HEK293T (cell line): Measurements from ENCODE around the gene TMCC2.

Experiments
- CTCF ChIA-PET: fragments of 350-600 bp; formaldehyde crosslinking; extraction: SDS; loops from one replicate; lab custom pipeline; 2021; ENCODE audit warnings: antibody characterized with exemption, inconsistent platforms; lab: Yijun Ruan, JAX
- POLR2A ChIA-PET: fragments of 350-600 bp; formaldehyde crosslinking; extraction: SDS; loops from one replicate; lab custom pipeline; 2020; ENCODE audit warnings: antibody characterized with exemption, inconsistent platforms; lab: Yijun Ruan, JAX
- DNase-seq: peaks from one replicate; pipeline ENCODE4 v3.0.0; 2012; ENCODE audit warnings: mixed read lengths; ENCODE audit errors: extremely low spot score
- ARNT ChIP-seq: fragments of 450-650 bp; IDR thresholded peaks from 2 replicates; pipeline ENCODE4 v1.6.1; 2017; ENCODE audit warnings: mild to moderate bottlenecking
- BHLHE40 ChIP-seq: fragments of 450-650 bp; IDR thresholded peaks from 2 replicates; pipeline ENCODE4 v1.6.1; 2016; ENCODE audit warnings: mild to moderate bottlenecking, moderate library complexity, borderline replicate concordance
- CTBP1 ChIP-seq: fragments of 450-650 bp; IDR thresholded peaks from 2 replicates; pipeline ENCODE4 v1.6.1; 2016; ENCODE audit warnings: borderline replicate concordance
- ELF4 ChIP-seq: fragments of 450-650 bp; IDR thresholded peaks from 2 replicates; pipeline ENCODE4 v1.6.1; 2017; ENCODE audit warnings: antibody characterized with exemption
- FOXA1 ChIP-seq: fragments of 450-650 bp; IDR thresholded peaks from 2 replicates; pipeline ENCODE4 v1.6.1; 2016; ENCODE audit warnings: mild to moderate bottlenecking
- FOXK2 ChIP-seq: fragments of 450-650 bp; IDR thresholded peaks from 2 replicates; pipeline ENCODE4 v1.6.1; 2016; ENCODE audit warnings: mild to moderate bottlenecking
- FOXM1 ChIP-seq: fragments of 450-650 bp; IDR thresholded peaks from 2 replicates; pipeline ENCODE4 v1.6.1; 2017; ENCODE audit warnings: mild to moderate bottlenecking, borderline replicate concordance
- HDGF ChIP-seq: fragments of 450-650 bp; IDR thresholded peaks from 2 replicates; pipeline ENCODE4 v1.6.1; 2017; ENCODE audit warnings: antibody characterized with exemption, borderline replicate concordance
- L3MBTL2 ChIP-seq: fragments of 450-650 bp; conservative IDR thresholded peaks from 2 replicates; pipeline ENCODE4 v1.6.1; 2016; ENCODE audit warnings: mild to moderate bottlenecking
- LEF1 ChIP-seq: fragments of 450-650 bp; IDR thresholded peaks from 2 replicates; pipeline ENCODE4 v1.6.1; 2017; ENCODE audit warnings: mild to moderate bottlenecking, borderline replicate concordance
- NFRKB ChIP-seq: fragments of 450-650 bp; IDR thresholded peaks from 2 replicates; pipeline ENCODE4 v1.6.1; 2016; ENCODE audit warnings: mild to moderate bottlenecking, moderate library complexity
- SP1 ChIP-seq: fragments of 450-650 bp; IDR thresholded peaks from 2 replicates; pipeline ENCODE4 v1.6.1; 2017
- SUZ12 ChIP-seq: fragments of 450-650 bp; IDR thresholded peaks from 2 replicates; pipeline ENCODE4 v1.6.1; 2016; ENCODE audit warnings: mild to moderate bottlenecking
- TARDBP ChIP-seq: fragments of 450-650 bp; IDR thresholded peaks from 2 replicates; pipeline ENCODE4 v1.6.1; 2016
- ZNF384 ChIP-seq: fragments of 450-650 bp; IDR thresholded peaks from 2 replicates; pipeline ENCODE4 v1.6.1; 2016
- TF ChIP-seq, protein P1 (sequence below): fragments of 450-650 bp; IDR thresholded peaks from 2 replicates; pipeline ENCODE4 v1.6.1; 2016

The TMCC2 gene

DNA sequence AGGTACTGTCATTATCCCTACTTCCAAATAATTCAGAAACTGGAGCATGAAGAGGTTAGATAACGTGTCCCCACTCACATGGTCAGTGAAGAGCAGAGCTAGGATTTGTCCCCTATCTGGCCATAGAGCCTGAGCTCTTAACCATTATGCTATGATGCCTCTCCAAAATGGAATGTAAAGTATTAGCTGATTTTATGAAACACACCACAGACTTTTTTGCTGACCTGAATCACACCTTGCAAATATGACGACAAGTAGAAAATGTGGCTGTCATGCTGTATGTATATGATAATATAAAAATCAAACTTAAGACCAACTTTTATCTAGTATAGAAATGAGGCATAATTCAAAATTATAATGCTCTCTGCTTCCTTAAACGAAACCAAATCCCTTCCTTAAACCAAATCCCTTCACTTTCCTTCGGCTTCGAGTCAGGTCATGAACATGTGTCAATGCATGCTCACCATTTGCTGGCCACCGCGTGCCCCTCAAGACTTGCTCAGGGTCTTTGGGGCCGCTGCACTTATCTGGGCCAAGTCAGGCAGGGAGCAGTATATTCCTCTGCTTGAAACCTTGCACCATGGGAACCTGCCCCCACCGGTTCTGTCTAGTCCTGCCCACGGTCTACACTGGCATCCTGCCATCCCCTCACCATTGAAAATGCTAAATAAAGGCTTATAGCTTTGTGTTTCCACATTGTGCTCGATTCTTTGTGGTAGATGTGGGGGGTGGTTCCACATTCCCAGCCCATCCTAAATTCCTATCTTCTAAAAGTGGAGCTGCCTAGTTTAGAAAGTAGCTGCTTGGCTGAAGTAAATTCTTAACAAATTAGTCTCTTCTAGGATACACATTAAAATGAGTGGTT is 1.6 kb upstream of the TMCC2 start:
- POLR2A ChIA-PET = no interaction called here
- CTCF ChIA-PET = no interaction called here
- no peak for DNase-seq
- TF ChIP-seq ARNT (no peak), FOXK2 (no peak), HDGF (no peak), ZNF384 (no peak), FOXM1 (no peak), BHLHE40 (no peak), SUZ12 (no peak), LEF1 (no peak), CTBP1 (no peak), ELF4 (no peak), NFRKB (no peak), SP1 (no peak), FOXA1 (no peak), TARDBP (no peak), L3MBTL2 (no peak)
- TF ChIP-seq, protein P1, sequence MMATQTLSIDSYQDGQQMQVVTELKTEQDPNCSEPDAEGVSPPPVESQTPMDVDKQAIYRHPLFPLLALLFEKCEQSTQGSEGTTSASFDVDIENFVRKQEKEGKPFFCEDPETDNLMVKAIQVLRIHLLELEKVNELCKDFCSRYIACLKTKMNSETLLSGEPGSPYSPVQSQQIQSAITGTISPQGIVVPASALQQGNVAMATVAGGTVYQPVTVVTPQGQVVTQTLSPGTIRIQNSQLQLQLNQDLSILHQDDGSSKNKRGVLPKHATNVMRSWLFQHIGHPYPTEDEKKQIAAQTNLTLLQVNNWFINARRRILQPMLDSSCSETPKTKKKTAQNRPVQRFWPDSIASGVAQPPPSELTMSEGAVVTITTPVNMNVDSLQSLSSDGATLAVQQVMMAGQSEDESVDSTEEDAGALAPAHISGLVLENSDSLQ = no peak

DNA sequence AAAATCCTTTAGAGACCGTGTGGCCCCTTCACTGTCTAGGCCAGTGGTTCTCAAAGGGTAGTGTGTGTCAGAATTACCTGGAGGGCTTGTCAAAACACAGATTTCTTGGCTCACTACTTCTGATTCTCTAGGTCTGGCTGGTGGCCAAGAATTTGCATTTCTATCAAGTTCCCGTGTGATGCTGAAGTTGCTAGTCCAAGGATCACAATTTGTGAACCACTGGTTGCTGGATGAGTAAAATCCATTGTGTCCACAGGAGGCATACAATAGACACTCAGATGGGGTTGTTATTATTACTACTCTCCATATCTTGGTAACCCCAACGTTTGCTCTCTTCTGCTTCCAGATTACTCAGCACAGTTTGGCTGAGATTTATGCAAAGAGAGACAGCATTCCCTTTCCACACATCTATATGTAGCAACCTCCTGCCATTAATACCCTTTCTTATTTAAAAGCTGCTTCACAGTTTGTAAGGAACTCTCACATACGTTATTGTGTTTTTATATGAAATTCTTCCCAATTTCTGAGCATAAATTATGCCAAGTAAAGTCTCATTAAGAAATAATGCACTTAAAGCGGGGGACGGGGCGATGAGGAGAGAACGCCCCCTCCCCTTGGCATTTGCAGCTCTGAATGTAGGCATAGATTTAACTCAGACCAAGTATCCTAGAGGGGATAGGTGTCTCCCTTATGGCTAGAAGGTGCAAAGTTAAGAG is 720 bp upstream of the TMCC2 start:
- ChIA-PET CTCF (interaction anchor here (0.9 to 1.3 kb wide), 3 partner anchors 9 to 86 kb away, joined by 3 to 5 read pairs (median 3); no protein-coding TSS in a partner anchor), POLR2A (interaction anchor here (0.7 to 3.4 kb wide), 12 partner anchors 9 to 105 kb away, joined by 3 to 16 read pairs (median 4); partner anchors contain the start of genes DSTYK and RBBP5)
- TF ChIP-seq SP1 (no peak), ARNT (no peak), ELF4 (no peak), NFRKB (no peak), L3MBTL2 (no peak), LEF1 (no peak), FOXK2 (no peak), ZNF384 (no peak), TARDBP (no peak)
- TF ChIP-seq, protein P1 = no peak
- DNase-seq = no peak

DNA sequence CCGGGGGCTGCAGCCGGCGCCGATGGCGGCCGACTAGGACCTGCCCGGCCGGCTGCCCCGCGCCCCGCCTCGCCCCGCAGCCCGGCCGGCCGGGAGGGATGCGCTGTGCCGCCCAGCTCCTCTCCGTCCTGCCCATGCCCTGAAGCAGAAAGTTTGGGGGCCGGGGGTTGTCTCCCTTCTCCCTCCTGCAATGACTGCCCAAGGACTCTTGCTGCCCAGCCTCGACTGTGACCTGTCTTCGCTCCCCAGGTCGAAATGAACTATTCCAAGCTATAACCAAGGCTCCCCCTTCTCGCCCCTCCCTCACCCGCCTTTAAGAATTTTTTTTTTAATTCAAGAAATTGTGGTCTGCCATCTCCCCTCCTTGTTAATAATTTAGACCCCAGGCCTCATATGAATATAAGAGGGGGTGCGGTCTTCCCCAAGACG is 361 bp downstream of the TMCC2 start:
- TF ChIP-seq ZNF384 = no peak
- TF ChIP-seq L3MBTL2 = no peak
- no peak for TF ChIP-seq ELF4
- no peak for TF ChIP-seq NFRKB
- TF ChIP-seq SUZ12 = no peak
- TF ChIP-seq BHLHE40 = no peak
- no peak for TF ChIP-seq FOXM1
- TF ChIP-seq ARNT = no peak
- TF ChIP-seq LEF1 = no peak
- TF ChIP-seq FOXA1 = no peak
- no peak for TF ChIP-seq CTBP1
- no peak for TF ChIP-seq SP1
- TF ChIP-seq, protein P1 = no peak
- TF ChIP-seq FOXK2 = no peak
- no peak for TF ChIP-seq HDGF
- TF ChIP-seq TARDBP = no peak
- POLR2A ChIA-PET = interaction anchor here (0.6 to 3.4 kb wide), 17 partner anchors 10 to 147 kb away, joined by 3 to 16 read pairs (median 4); partner anchors contain the start of genes DSTYK and RBBP5
- no peak for DNase-seq
- CTCF ChIA-PET = interaction anchor here (0.6 to 3.1 kb wide), 10 partner anchors 10 to 257 kb away, joined by 3 to 34 read pairs (median 4); no protein-coding TSS in a partner anchor

DNA sequence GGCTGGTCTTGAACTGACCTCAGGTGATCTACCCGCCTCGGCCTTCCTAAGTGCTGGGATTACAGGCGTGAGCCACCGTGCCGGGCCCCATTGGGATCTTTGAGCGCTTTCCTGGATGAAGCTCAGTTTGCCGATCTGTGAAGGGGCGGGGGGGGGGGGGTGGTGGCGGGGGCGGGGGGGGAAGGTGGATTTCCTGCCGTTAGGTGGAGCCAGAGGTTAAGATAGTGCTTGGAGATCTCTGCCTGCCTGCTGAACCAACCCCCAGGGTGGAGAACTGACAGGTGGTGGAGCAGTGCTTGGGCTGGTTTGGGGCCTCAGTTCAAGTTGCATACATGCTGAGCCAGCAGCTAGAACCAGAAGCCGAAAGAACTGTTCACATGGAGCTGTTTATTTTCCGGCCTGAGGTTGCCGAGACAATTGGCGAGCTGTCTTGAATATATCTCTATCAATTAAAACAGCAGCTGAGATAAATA is 1.7 kb downstream of the TMCC2 start:
- DNase-seq = peak; percentile 92
- TF ChIP-seq L3MBTL2 (no peak), TARDBP (no peak), LEF1 (no peak), ZNF384 (no peak), ELF4 (no peak)
- TF ChIP-seq, protein P1 = peak; percentile 66
- ChIA-PET POLR2A (interaction anchor here (1.0 to 3.4 kb wide), 8 partner anchors 10 to 92 kb away, joined by 3 to 16 read pairs (median 6); partner anchors contain the start of gene DSTYK), CTCF (interaction anchor here (0.6 to 3.1 kb wide), 16 partner anchors 21 to 173 kb away, joined by 3 to 34 read pairs (median 3); no protein-coding TSS in a partner anchor)
